Psoas muscle (tissue), 8 donors: ENCODE data around the gene FLT3. TPM values are rescaled to one million over a fixed set of nuclear protein-coding genes. Genes with fewer than 3 reads are reported as not detected.

Experiments
- ATAC-seq, 4 donors: fragments of 200-7000 bp; cut with Tn5 transposase; one replicate each; pipeline ENCODE4 v1.9.1; 2020; ENCODE audit warnings: moderate library complexity in 3 of 4, mild to moderate bottlenecking in 2 of 4
- DNase-seq, 2 donors: peaks; one replicate each; pipeline ENCODE4 v3.0.0-alpha.2; 2020
- H3K27ac ChIP-seq: fragments of 200-600 bp; one replicate; pipeline ENCODE4 v1.8.0; 2022
- H3K27me3 ChIP-seq, 3 donors: fragments of 200-600 bp in 1 of 3; one replicate each; pipeline versions ENCODE4 v1.6.1 to v1.8.0; 2013 to 2022; ENCODE audit warnings: low read length in 2 of 3, mild to moderate bottlenecking in 2 of 3, moderate library complexity in 1 of 3; ENCODE audit not compliant: insufficient read depth in 3 of 3
- H3K36me3 ChIP-seq, 2 donors: fragments of 200-600 bp in 1 of 2; one replicate each; pipeline versions ENCODE4 v1.6.1 to v1.8.0; 2013 to 2022; ENCODE audit warnings: low read depth in 1 of 2, mild to moderate bottlenecking in 1 of 2, moderate library complexity in 1 of 2; ENCODE audit not compliant: insufficient read depth in 1 of 2
- H3K4me1 ChIP-seq: fragments of 200-600 bp; one replicate; pipeline ENCODE4 v1.8.0; 2022
- H3K4me3 ChIP-seq: fragments of 200-600 bp; one replicate; pipeline ENCODE4 v1.8.0; 2022; ENCODE audit warnings: mild to moderate bottlenecking
- H3K9me3 ChIP-seq: fragments of 200-600 bp; one replicate; pipeline ENCODE4 v1.8.0; 2022
- CTCF ChIP-seq: fragments of 200-600 bp; IDR thresholded peaks from one replicate; pipeline ENCODE4 v1.8.0; 2022; ENCODE audit warnings: antibody characterized with exemption
- WGBS, 3 donors: extraction: QIAGEN DNeasy Blood & Tissue Kit; methylation state at CpG; one replicate each; pipeline versions ENCODE4 v1.1.6 to v1.1.7; 2013; 5-methylcytosine and 5-hydroxymethylcytosine counted together
- intact Hi-C, 2 donors: fragments of 100-400 bp; cut with DNase I; formaldehyde crosslinking; loops; one replicate each; pipeline versions ENCODE4 v1.11.0 to v1.14.2; 2022
- polyA plus RNA-seq, 3 donors: library from polyadenylated mRNA; stranded (reverse); fragments of 200-250 nt; gene quantifications; one replicate each; pipeline ENCODE4 v1.2.3, GENCODE V29; 2013
- total RNA-seq, 4 donors: library from RNA; stranded (reverse); fragmentation: NEBNext Ultra II Directional in 2 of 4; extraction: Animal tissue kit (Norgen Biotek cat#: 25700) in 2 of 4; gene quantifications; one replicate each; pipeline versions ENCODE4 v1.2.1 to v1.2.4, GENCODE V29; 2021 to 2023
- donor health status: healthy with polysubstance abuse.
- donor health status: DM: no; HTN: no; CAD: no; lungs with moderate emphysema.
- donor health status: Bipolar disorder and iron deficiency.
- donor health status: healthy.
- donor health status: DM: yes; HTN: yes; CAD: no.
- donor health status: DM: no; HTN: no; CAD: no.
- donor health status: DM: no; HTN: no; CAD: no.
- donor health status: DM: yes; HTN: yes; CAD: no.

The FLT3 gene
- total and polyA plus RNA-seq, 7 donors: 0.04 to 0.19 (median 0.06) TPM; not detected in 2

- no peak for TF ChIP-seq CTCF
- no peaks in the 10 kb centered on the region for H3K36me3 ChIP-seq
- WGBS, 3 donors: 24 to 25% (median 24%) methylated on average over 11 of the region's 11 CpGs
- ATAC-seq: no peak
- H3K4me3 ChIP-seq: no peak overlapping the region
- no peaks in the 10 kb centered on the region for H3K9me3 ChIP-seq
- DNase-seq: no peak
- H3K4me1 ChIP-seq: no peaks in the 10 kb centered on the region
- intact Hi-C loops: loop anchor here (5.0 to 10.0 kb wide), 4 partner anchors 446 to 996 kb away; no protein-coding TSS in a partner anchor
- peaks cover 2 to 76% (median 42%) of the 10 kb centered on the region in 3 donors for H3K27me3 ChIP-seq
- H3K27ac ChIP-seq: no peak overlapping the region
Measured at GRCh38 chr13:27981006-27981708, 119.2 kb downstream of the FLT3 start.

GRCh38 chr13:27980280-27980998 lies 119.9 kb downstream of the FLT3 start:
- no peak for ATAC-seq
- Histone ChIP-seq H3K27me3 (peaks cover 2 to 84% (median 43%) of the 10 kb centered on the region in 3 donors), H3K27ac (no peak overlapping the region), H3K4me3 (no peak overlapping the region), H3K36me3 (no peaks in the 10 kb centered on the region), H3K4me1 (no peaks in the 10 kb centered on the region), H3K9me3 (no peaks in the 10 kb centered on the region)
- intact Hi-C loops: loop anchor here (5.0 to 10.0 kb wide), 4 partner anchors 446 to 996 kb away; no protein-coding TSS in a partner anchor
- no peak for DNase-seq
- WGBS, 3 donors: 3 to 5% (median 4%) methylated on average over 46 to 54 of the region's 54 CpGs
- no peak for TF ChIP-seq CTCF

GRCh38 chr13:27979765-27980279 lies 120.6 kb downstream of the FLT3 start:
- H3K9me3 ChIP-seq: no peaks in the 10 kb centered on the region
- intact Hi-C loops: loop anchor here (5.0 to 10.0 kb wide), 4 partner anchors 445 to 995 kb away; no protein-coding TSS in a partner anchor
- H3K27ac ChIP-seq: no peak overlapping the region
- H3K4me3 ChIP-seq: no peak overlapping the region
- WGBS, 3 donors: 5 to 9% (median 7%) methylated on average over 15 of the region's 15 CpGs
- H3K36me3 ChIP-seq: no peaks in the 10 kb centered on the region
- peaks cover 2 to 88% (median 42%) of the 10 kb centered on the region in 3 donors for H3K27me3 ChIP-seq
- no peak for TF ChIP-seq CTCF
- no peaks in the 10 kb centered on the region for H3K4me1 ChIP-seq
- DNase-seq (no peak), ATAC-seq (no peak)

GRCh38 chr13:27979001-27979643 lies 121.3 kb downstream of the FLT3 start:
- ATAC-seq (no peak), DNase-seq (no peak)
- Histone ChIP-seq H3K36me3 (no peaks in the 10 kb centered on the region), H3K9me3 (no peaks in the 10 kb centered on the region), H3K27me3 (peaks cover 2 to 93% (median 45%) of the 10 kb centered on the region in 3 donors), H3K27ac (no peak overlapping the region), H3K4me3 (no peak overlapping the region), H3K4me1 (no peaks in the 10 kb centered on the region)
- intact Hi-C loops: no loop called here
- 6 to 9% (median 9%) methylated on average over 15 of the region's 15 CpGs for WGBS, 3 donors
- no peak for TF ChIP-seq CTCF
